HCT116 (cell line): ENCODE results near the gene HARS2. TPM values are rescaled to one million over a fixed set of nuclear protein-coding genes. Genes with fewer than 3 reads are reported as not detected.

Source experiments
- ATAC-seq: fragments of 200-7000 bp; cut with Tn5 transposase; 2 replicates; pipeline ENCODE4 v1.9.1; 2020; ENCODE audit warnings: mild to moderate bottlenecking, moderate library complexity
- BruUV-seq: library from RNA; stranded (reverse); fragments of 400-500 nt; replicated peaks from 2 replicates; lab custom pipeline; 2021; lab: Mats Ljungman, UMichigan
- CTCF ChIA-PET: fragments of 300-600 bp; sonication (Branson Sonifier 250); formaldehyde crosslinking; loops from one replicate; lab custom pipeline; 2021; ENCODE audit warnings: antibody characterized with exemption; lab: Charles Lee
- POLR2A ChIA-PET: fragments of 300-600, 350-600 bp; sonication (Branson Sonifier 250); formaldehyde crosslinking; loops from one replicate; lab custom pipeline; 2021; ENCODE audit warnings: antibody characterized with exemption; lab: Charles Lee
- RAD21 ChIA-PET, 2 experiments: fragments of 300-600 bp; sonication (Branson Sonifier 250); formaldehyde crosslinking; loops; one replicate each; lab custom pipeline; 2023; ENCODE audit warnings: low total read pairs in 2 of 2; ENCODE audit not compliant: uncharacterized antibody in 2 of 2, unreplicated experiment in 2 of 2, low non-redundant PET in 1 of 2; lab: Charles Lee
- DNase-seq: peaks from one replicate; pipeline ENCODE4 v3.0.0-alpha.2; 2010; ENCODE audit warnings: low read depth, low spot score
- H2AFZ ChIP-seq: fragments of 200-600 bp; shearing (Covaris generic), sonication (generic); 2 replicates; pipeline ENCODE4 v1.6.1; 2017; ENCODE audit warnings: low read depth, mixed run types, mixed read lengths, antibody characterized with exemption, low read length; ENCODE audit not compliant: poor library complexity, severe bottlenecking
- H3K27ac ChIP-seq: 2 replicates; pipeline ENCODE4 v1.5.1; 2012; ENCODE audit warnings: low read depth, low read length
- H3K27me3 ChIP-seq: fragments of 200-600 bp; sonication (generic); 2 replicates; pipeline ENCODE4 v1.6.1; 2016; ENCODE audit warnings: mixed run types, low read length, mixed read lengths; ENCODE audit not compliant: insufficient read depth
- H3K36me3 ChIP-seq, 2 experiments: fragments of 200-500 bp in 1 of 2; fragments of 200-600 bp in 1 of 2; sonication (Bioruptor generic) in 1 of 2; sonication (generic) in 1 of 2; 2 replicates each; pipeline versions ENCODE4 v1.5.1 to v1.6.1; 2014 to 2016; ENCODE audit warnings: low read length in 2 of 2, inconsistent platforms in 1 of 2, mixed read lengths in 1 of 2, mixed run types in 1 of 2; ENCODE audit not compliant: insufficient read depth in 2 of 2, control insufficient read depth in 1 of 2
- H3K4me1 ChIP-seq, 2 experiments: fragments of 200-600 bp in 1 of 2; sonication (generic) in 1 of 2; 2 replicates each; pipeline versions ENCODE4 v1.5.1 to v1.6.1; 2012 to 2017; ENCODE audit warnings: low read length in 2 of 2, inconsistent platforms in 1 of 2, mild to moderate bottlenecking in 1 of 2, mixed read lengths in 1 of 2, mixed run types in 1 of 2, moderate library complexity in 1 of 2; ENCODE audit not compliant: insufficient read depth in 2 of 2, control insufficient read depth in 1 of 2
- H3K4me2 ChIP-seq: fragments of 200-600 bp; sonication (generic); 2 replicates; pipeline ENCODE4 v1.6.1; 2017; ENCODE audit warnings: mixed run types, low read length, mixed read lengths
- H3K4me3 ChIP-seq, 2 experiments: fragments of 200-600 bp in 1 of 2; sonication (generic) in 1 of 2; replicated peaks in 1 of 2; 2 replicates each; pipeline ENCODE4 v1.5.1; 2011 to 2016; ENCODE audit warnings: low read length in 2 of 2, control low read depth in 1 of 2, low read depth in 1 of 2, mild to moderate bottlenecking in 1 of 2, mixed read lengths in 1 of 2, mixed run types in 1 of 2
- H3K79me2 ChIP-seq: fragments of 200-600 bp; sonication (generic); 2 replicates; pipeline ENCODE4 v1.6.1; 2017; ENCODE audit warnings: mild to moderate bottlenecking, mixed run types, low read length, moderate library complexity, mixed read lengths; ENCODE audit not compliant: insufficient read depth
- H3K9ac ChIP-seq: fragments of 200-600 bp; sonication (generic); 2 replicates; pipeline ENCODE4 v1.6.1; 2016; ENCODE audit warnings: low read length, mixed read lengths
- H3K9me2 ChIP-seq: fragments of 200-600 bp; sonication (generic), shearing (Covaris generic); 2 replicates; pipeline ENCODE4 v1.6.1; 2017; ENCODE audit warnings: mixed run types, mild to moderate bottlenecking, moderate library complexity; ENCODE audit not compliant: insufficient read depth
- H3K9me3 ChIP-seq, 2 experiments: fragments of 200-500 bp in 1 of 2; fragments of 200-600 bp in 1 of 2; sonication (Bioruptor generic) in 1 of 2; sonication (generic) in 1 of 2; 2 replicates each; pipeline ENCODE4 v1.6.1; 2014 to 2017; ENCODE audit warnings: low read length in 2 of 2, mixed read lengths in 2 of 2, inconsistent platforms in 1 of 2, low read depth in 1 of 2, mild to moderate bottlenecking in 1 of 2, mixed run types in 1 of 2, moderate library complexity in 1 of 2; ENCODE audit not compliant: control insufficient read depth in 1 of 2, insufficient read depth in 1 of 2
- H4K20me1 ChIP-seq: fragments of 200-600 bp; sonication (generic), shearing (Covaris generic); 2 replicates; pipeline ENCODE4 v1.6.1; 2017; ENCODE audit warnings: mixed run types, mild to moderate bottlenecking, moderate library complexity; ENCODE audit not compliant: insufficient read depth
- EZH2 ChIP-seq: fragments of 200-600 bp; sonication (generic); IDR thresholded peaks from 2 replicates; pipeline ENCODE4 v1.6.1; 2017; ENCODE audit warnings: antibody characterized with exemption, mixed run types
- JUND ChIP-seq: IDR thresholded peaks from 2 replicates; pipeline ENCODE4 v1.6.1; 2012
- SP1 ChIP-seq: IDR thresholded peaks from 2 replicates; pipeline ENCODE4 v1.6.1; 2012; ENCODE audit warnings: low read depth
- ZFX ChIP-seq: fragments of 450-650 bp; IDR thresholded peaks from 2 replicates; pipeline ENCODE4 v1.6.1; 2017
- intact Hi-C: fragments of 100-400 bp; cut with micrococcal nuclease; formaldehyde crosslinking; loops from 2 replicates; pipeline ENCODE4 v1.10.0; 2022
- microRNA-seq: library from miRNA; unstranded; fragments of <30 nt; microRNA quantifications from one replicate; pipeline ENCODE4, GENCODE V29; 2016; ENCODE audit warnings: borderline number of aligned reads
- total RNA-seq: library from RNA; stranded (reverse); gene quantifications from one replicate; pipeline ENCODE4 v1.2.1, GENCODE V29; 2021; ENCODE audit not compliant: unreplicated experiment

The HARS2 gene
- total RNA-seq, 1 experiment from 2014 or later = 38.8 TPM

DNA sequence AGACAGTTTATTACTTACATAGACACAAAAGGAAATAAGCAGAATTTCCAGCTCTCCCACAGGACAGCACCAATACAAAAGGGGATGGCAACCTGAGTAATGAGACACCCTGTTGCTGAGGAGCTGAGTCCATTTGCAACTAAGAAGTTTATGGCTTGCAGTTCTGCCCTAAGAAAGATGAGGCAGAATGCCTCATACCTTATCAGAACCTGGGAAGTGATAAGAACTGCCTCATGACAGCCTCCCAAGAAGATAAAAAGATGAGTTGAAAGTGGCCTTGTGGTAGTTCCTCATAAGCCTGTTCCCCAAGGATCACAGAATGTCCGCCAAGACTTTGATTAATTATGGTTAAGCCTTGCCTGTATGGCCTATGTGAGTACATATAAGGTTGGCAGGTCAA is 50.7 kb downstream of the HARS2 start:
- intact Hi-C loops = no loop called here
- BruUV-seq = no TSS peak
- RAD21 ChIA-PET = no interaction called here

More for the DNA sequence above, 50.7 kb downstream of the HARS2 start:
- CTCF ChIA-PET = interaction anchor here (0.6 kb wide), 1 partner anchor 23 kb away, joined by 3 read pairs; no protein-coding TSS in a partner anchor
- Histone ChIP-seq H3K4me1 (no peaks in the 10 kb centered on the region), H3K79me2 (no peaks in the 10 kb centered on the region), H3K27ac (no peak overlapping the region), H3K4me2 (no peak overlapping the region), H3K9me3 (no peaks in the 10 kb centered on the region), H3K9ac (no peak overlapping the region), H3K9me2 (no peaks in the 10 kb centered on the region), H3K36me3 (no peaks in the 10 kb centered on the region), H3K4me3 (no peak overlapping the region), H2AFZ (no peak overlapping the region), H4K20me1 (no peaks in the 10 kb centered on the region), H3K27me3 (no peaks in the 10 kb centered on the region)
- DNase-seq (no peak), ATAC-seq (no peak)
- TF ChIP-seq EZH2 (no peak), SP1 (no peak), JUND (no peak), ZFX (no peak)
- POLR2A ChIA-PET = no interaction called here

Small RNA genes within 50 kb of the gene (microRNA-seq; reads per million reads assigned to microRNA genes)
- gene MIR3655 = not detected

Other genes starting within 250 kb of the HARS2 start
- 6.0 TPM for gene EIF4EBP3, start 143.8 kb upstream of the HARS2 start, total RNA-seq
- gene SRA1, start 134.0 kb upstream of the HARS2 start, total RNA-seq = 41.7 TPM
- 28.4 TPM for gene APBB3, start 126.9 kb upstream of the HARS2 start, total RNA-seq
- 37.5 TPM for gene SLC35A4, start 126.6 kb upstream of the HARS2 start, total RNA-seq
- 0.42 TPM for gene CD14, start 58.3 kb upstream of the HARS2 start, total RNA-seq
- 28.0 TPM for gene TMCO6, start 52.0 kb upstream of the HARS2 start, total RNA-seq
- gene NDUFA2, start 43.8 kb upstream of the HARS2 start, total RNA-seq = 68.3 TPM
- 96.6 TPM for gene IK, start 43.6 kb upstream of the HARS2 start, total RNA-seq
- gene WDR55, start 26.6 kb upstream of the HARS2 start, total RNA-seq = 37.2 TPM
- 2.3 TPM for gene DND1, start 17.9 kb upstream of the HARS2 start, total RNA-seq
- 91.1 TPM for gene HARS1, start 85 bp upstream of the HARS2 start, total RNA-seq
- gene ZMAT2, start 9.0 kb downstream of the HARS2 start, total RNA-seq = 55.3 TPM
- gene PCDHA1, start 94.7 kb downstream of the HARS2 start, total RNA-seq = not detected
- not detected for gene PCDHA2, start 103.4 kb downstream of the HARS2 start, total RNA-seq
- gene PCDHA3, start 109.6 kb downstream of the HARS2 start, total RNA-seq = not detected
- gene PCDHA4, start 115.6 kb downstream of the HARS2 start, total RNA-seq = not detected
- not detected for gene PCDHA5, start 130.2 kb downstream of the HARS2 start, total RNA-seq
- not detected for gene PCDHA6, start 136.5 kb downstream of the HARS2 start, total RNA-seq
- not detected for gene PCDHA7, start 142.8 kb downstream of the HARS2 start, total RNA-seq
- not detected for gene PCDHA8, start 149.7 kb downstream of the HARS2 start, total RNA-seq
- not detected for gene PCDHA9, start 156.9 kb downstream of the HARS2 start, total RNA-seq
- gene PCDHA10, start 164.4 kb downstream of the HARS2 start, total RNA-seq = 0.05 TPM
- 0.27 TPM for gene PCDHA11, start 177.5 kb downstream of the HARS2 start, total RNA-seq
- gene PCDHA12, start 183.9 kb downstream of the HARS2 start, total RNA-seq = not detected
- not detected for gene PCDHA13, start 190.7 kb downstream of the HARS2 start, total RNA-seq
- 1.0 TPM for gene PCDHAC1, start 234.8 kb downstream of the HARS2 start, total RNA-seq